H1 (cell line): Measurements from ENCODE around the gene DCAF6. TPM values are rescaled to one million over a fixed set of nuclear protein-coding genes. Genes with fewer than 3 reads are reported as not detected.

Source experiments
- CTCF ChIA-PET: fragments of 300-600 bp; sonication (Branson Sonifier 250); formaldehyde crosslinking; loops from one replicate; lab custom pipeline; 2021; ENCODE audit not compliant: partially characterized antibody; lab: Charles Lee
- POLR2A ChIA-PET: fragments of 300-600 bp; sonication (Branson Sonifier 250); formaldehyde crosslinking; loops from one replicate; lab custom pipeline; 2021; ENCODE audit warnings: inconsistent platforms; ENCODE audit not compliant: partially characterized antibody; lab: Charles Lee
- DNase-seq, 2 experiments: peaks; one replicate each; pipeline versions ENCODE4 v3.0.0 to v3.0.0-alpha.2; 2010 to 2022; ENCODE audit warnings: low spot score in 2 of 2, low read depth in 1 of 2, mixed read lengths in 1 of 2
- FAIRE-seq: peaks from 2 replicates; lab custom pipeline; 2011; peaks lifted over from hg19 to GRCh38; lab: Jason Lieb, UNC
- H2AFZ ChIP-seq: 2 replicates; pipeline ENCODE4 v1.8.1; 2012; ENCODE audit warnings: low read length, inconsistent platforms
- H2AK5ac ChIP-seq: 2 replicates; pipeline ENCODE4 v1.6.1; 2013; ENCODE audit warnings: low read depth, low read length
- H2BK120ac ChIP-seq: replicated peaks from 2 replicates; pipeline ENCODE3; 2013; ENCODE audit warnings: low read depth, low read length, inconsistent platforms
- H2BK12ac ChIP-seq: 2 replicates; pipeline ENCODE4 v1.6.1; 2013; ENCODE audit warnings: low read depth, low read length
- H2BK15ac ChIP-seq: 2 replicates; pipeline ENCODE4 v1.6.1; 2013; ENCODE audit warnings: low read length
- H2BK20ac ChIP-seq: 2 replicates; pipeline ENCODE4 v1.6.1; 2013; ENCODE audit warnings: low read length
- H2BK5ac ChIP-seq: 2 replicates; pipeline ENCODE4 v1.6.1; 2013; ENCODE audit warnings: low read depth, low read length
- H3K14ac ChIP-seq: 2 replicates; pipeline ENCODE4 v1.6.1; 2013; ENCODE audit warnings: inconsistent platforms; ENCODE audit not compliant: insufficient read length
- H3K18ac ChIP-seq: 2 replicates; pipeline ENCODE4 v1.6.1; 2013; ENCODE audit warnings: low read length; ENCODE audit errors: extremely low read depth
- H3K23ac ChIP-seq: 2 replicates; pipeline ENCODE4 v1.6.1; 2013; ENCODE audit warnings: inconsistent platforms; ENCODE audit not compliant: insufficient read length
- H3K23me2 ChIP-seq: 2 replicates; pipeline ENCODE4 v1.6.1; 2013; ENCODE audit warnings: low read depth, low read length
- H3K27ac ChIP-seq: 2 replicates; pipeline ENCODE4 v1.6.1; 2011; ENCODE audit warnings: low read depth, low read length, inconsistent platforms
- H3K27me3 ChIP-seq, 4 experiments: replicated peaks in 1 of 4; 1 replicate in 1 of 4; 2 replicates in 3 of 4; pipeline versions ENCODE4 v1.6.1 to v1.8.1; 2011 to 2013; ENCODE audit warnings: low read length in 3 of 4, mild to moderate bottlenecking in 3 of 4, inconsistent platforms in 2 of 4, mixed read lengths in 2 of 4, moderate library complexity in 1 of 4; ENCODE audit not compliant: control insufficient read depth in 3 of 4, insufficient read depth in 3 of 4; ENCODE audit errors: extremely low read depth in 1 of 4
- H3K36me3 ChIP-seq, 4 experiments: 2 replicates each; pipeline versions ENCODE4 v1.6.1 to v1.8.1; 2011 to 2013; ENCODE audit warnings: mild to moderate bottlenecking in 4 of 4, low read length in 3 of 4, moderate library complexity in 2 of 4, control low read depth in 1 of 4, inconsistent platforms in 1 of 4; ENCODE audit not compliant: insufficient read depth in 4 of 4, control insufficient read depth in 2 of 4
- H3K4ac ChIP-seq: replicated peaks from 2 replicates; pipeline ENCODE3; 2013; ENCODE audit warnings: low read length, low read depth, mixed read lengths, inconsistent platforms; ENCODE audit not compliant: insufficient read length
- H3K4me1 ChIP-seq, 4 experiments: replicated peaks in 1 of 4; 1 replicate in 1 of 4; 2 replicates in 3 of 4; pipeline versions ENCODE4 v1.6.1 to v1.8.1; 2011 to 2013; ENCODE audit warnings: low read length in 3 of 4, inconsistent platforms in 2 of 4, mixed read lengths in 1 of 4; ENCODE audit not compliant: insufficient read depth in 4 of 4, control insufficient read depth in 3 of 4
- H3K4me2 ChIP-seq, 2 experiments: 2 replicates each; pipeline versions ENCODE4 v1.6.1 to v1.8.1; 2011 to 2013; ENCODE audit warnings: low read depth in 2 of 2, low read length in 2 of 2, control low read depth in 1 of 2, inconsistent platforms in 1 of 2, mild to moderate bottlenecking in 1 of 2; ENCODE audit not compliant: insufficient read depth in 1 of 2
- H3K4me3 ChIP-seq, 4 experiments: fragments of 200-600, 300-600 bp in 1 of 4; sonication (generic), shearing (Covaris generic), sonication (Bioruptor Twin) in 1 of 4; 2 replicates each; pipeline versions ENCODE4 v1.5.1 to v1.8.1; 2011 to 2016; ENCODE audit warnings: low read length in 4 of 4, low read depth in 3 of 4, control low read depth in 2 of 4, inconsistent platforms in 2 of 4, mild to moderate bottlenecking in 2 of 4, mixed read lengths in 1 of 4, moderate library complexity in 1 of 4; ENCODE audit not compliant: insufficient read depth in 2 of 4; ENCODE audit errors: extremely low read depth in 1 of 4
- H3K56ac ChIP-seq: replicated peaks from 2 replicates; pipeline ENCODE3; 2013; ENCODE audit warnings: low read depth, mild to moderate bottlenecking, mixed read lengths, low read length, inconsistent platforms; ENCODE audit not compliant: insufficient read length
- H3K79me1 ChIP-seq: 2 replicates; pipeline ENCODE4 v1.6.1; 2013; ENCODE audit warnings: low read depth, low read length, control low read depth
- H3K79me2 ChIP-seq, 2 experiments: 2 replicates each; pipeline versions ENCODE4 v1.6.1 to v1.8.1; 2012 to 2013; ENCODE audit warnings: low read length in 2 of 2, mild to moderate bottlenecking in 2 of 2, inconsistent platforms in 1 of 2; ENCODE audit not compliant: insufficient read depth in 2 of 2, control insufficient read depth in 1 of 2
- H3K9ac ChIP-seq, 4 experiments: replicated peaks in 1 of 4; 1 replicate in 1 of 4; 2 replicates in 3 of 4; pipeline versions ENCODE4 v1.6.1 to v1.8.1; 2011 to 2013; ENCODE audit warnings: low read depth in 3 of 4, low read length in 3 of 4, control low read depth in 2 of 4, mild to moderate bottlenecking in 2 of 4, moderate library complexity in 2 of 4, inconsistent platforms in 1 of 4; ENCODE audit errors: extremely low read depth in 1 of 4
- H3K9me3 ChIP-seq, 2 experiments: 2 replicates each; pipeline versions ENCODE4 v1.6.1 to v1.8.1; 2012 to 2013; ENCODE audit warnings: mild to moderate bottlenecking in 2 of 2, moderate library complexity in 2 of 2, control low read depth in 1 of 2, inconsistent platforms in 1 of 2, low read depth in 1 of 2, low read length in 1 of 2, mixed read lengths in 1 of 2; ENCODE audit not compliant: insufficient read depth in 2 of 2
- H4K20me1 ChIP-seq, 2 experiments: replicated peaks in 1 of 2; 2 replicates each; pipeline versions ENCODE3 to v1.8.1; 2011 to 2013; ENCODE audit warnings: inconsistent platforms in 2 of 2, low read length in 2 of 2, mild to moderate bottlenecking in 1 of 2; ENCODE audit not compliant: insufficient read depth in 2 of 2, control insufficient read depth in 1 of 2
- H4K5ac ChIP-seq: 2 replicates; pipeline ENCODE4 v1.6.1; 2013; ENCODE audit warnings: low read length, low read depth, mixed read lengths, inconsistent platforms; ENCODE audit not compliant: insufficient read length
- H4K8ac ChIP-seq: 2 replicates; pipeline ENCODE4 v1.8.0; 2013; ENCODE audit warnings: mild to moderate bottlenecking, moderate library complexity, low read length, inconsistent platforms; ENCODE audit not compliant: insufficient read depth; ENCODE audit errors: extremely low read depth
- H4K91ac ChIP-seq: replicated peaks from 2 replicates; pipeline ENCODE3; 2013; ENCODE audit warnings: low read length, mixed read lengths, inconsistent platforms; ENCODE audit not compliant: insufficient read length
- ATF3 ChIP-seq: IDR thresholded peaks from 2 replicates; pipeline ENCODE4 v1.6.1; 2011; ENCODE audit warnings: low read depth, mild to moderate bottlenecking, low read length; ENCODE audit not compliant: insufficient read depth
- CBX5 ChIP-seq: fragments of 300-800, 300-1000 bp; sonication (generic); IDR thresholded peaks from 2 replicates; pipeline ENCODE4 v1.7.1; 2016; ENCODE audit warnings: antibody characterized with exemption, low read length, low read depth
- HDAC6 ChIP-seq: IDR thresholded peaks from one replicate; pipeline ENCODE4 v1.7.1; 2012; ENCODE audit warnings: low read depth, mild to moderate bottlenecking, inconsistent platforms, low read length, moderate library complexity
- MAFK ChIP-seq: IDR thresholded peaks from 2 replicates; pipeline ENCODE4 v1.6.1; 2012; ENCODE audit warnings: low read depth, mild to moderate bottlenecking, improper control_type of control experiment, low read length
- NRF1 ChIP-seq: IDR thresholded peaks from 2 replicates; pipeline ENCODE4 v1.6.1; 2011; ENCODE audit warnings: mild to moderate bottlenecking, low read depth, low read length, improper control_type of control experiment
- PHF8 ChIP-seq: fragments of 200-600 bp; sonication (generic); conservative IDR thresholded peaks from 2 replicates; pipeline ENCODE4 v1.7.1; 2012; ENCODE audit warnings: low read depth, mild to moderate bottlenecking, inconsistent platforms, low read length, moderate library complexity
- RAD21 ChIP-seq, 2 experiments: IDR thresholded peaks in 1 of 2; conservative IDR thresholded peaks in 1 of 2; 2 replicates each; pipeline ENCODE4 v1.6.1; 2011; ENCODE audit warnings: low read depth in 2 of 2, low read length in 2 of 2, improper control_type of control experiment in 1 of 2, inconsistent platforms in 1 of 2, mild to moderate bottlenecking in 1 of 2, moderate library complexity in 1 of 2
- RFX5 ChIP-seq: IDR thresholded peaks from 2 replicates; pipeline ENCODE4 v1.6.1; 2011; ENCODE audit warnings: low read depth, low read length, improper control_type of control experiment, borderline replicate concordance
- RXRA ChIP-seq: IDR thresholded peaks from 2 replicates; pipeline ENCODE4 v1.6.1; 2011; ENCODE audit warnings: low read depth, mild to moderate bottlenecking, low read length, moderate library complexity; ENCODE audit not compliant: insufficient read depth
- SP2 ChIP-seq: IDR thresholded peaks from 2 replicates; pipeline ENCODE4 v1.6.1; 2012; ENCODE audit warnings: mild to moderate bottlenecking, low read length, inconsistent platforms
- TEAD4 ChIP-seq: IDR thresholded peaks from 2 replicates; pipeline ENCODE4 v1.6.1; 2012; ENCODE audit warnings: low read depth, low read length, inconsistent platforms, mixed read lengths
- USF2 ChIP-seq: IDR thresholded peaks from 2 replicates; pipeline ENCODE4 v1.6.1; 2011; ENCODE audit warnings: low read length, improper control_type of control experiment
- WGBS, 2 experiments: shearing (Covaris generic) in 1 of 2; methylation state at CpG; one replicate each; pipeline versions ENCODE4 v1.1.6 to v1.1.7; 2013 to 2015; ENCODE audit warnings: low lambda C conversion rate in 2 of 2, mixed read lengths in 2 of 2, inconsistent platforms in 1 of 2, low coverage in 1 of 2, missing lambda C conversion rate in 1 of 2; ENCODE audit not compliant: insufficient replicate concordance in 2 of 2, insufficient coverage in 1 of 2, insufficient read length in 1 of 2; ENCODE audit errors: extremely low coverage in 1 of 2, missing lambda C conversion rate in 1 of 2; 5-methylcytosine and 5-hydroxymethylcytosine counted together
- polyA plus RNA-seq, 7 experiments: library from polyadenylated mRNA; depleted of rRNA in 3 of 7; stranded (reverse) in 5 of 7; unstranded in 2 of 7; fragments of >200 nt in 5 of 7; fragments of 200-250 nt in 2 of 7; gene quantifications; 1 replicate in 5 of 7; 2 replicates in 1 of 7; 4 replicates in 1 of 7; pipeline versions ENCODE4 v1.2.1 to v1.2.3, GENCODE V29; 2011 to 2013; ENCODE audit warnings: missing spikeins in 2 of 7, mixed read lengths in 2 of 7
- total RNA-seq: library from RNA; stranded (reverse); fragmentation: NEBNext Ultra II Directional; extraction: Animal tissue kit (Norgen Biotek cat#: 25700); gene quantifications from 2 replicates; pipeline ENCODE4 v1.2.1, GENCODE V29; 2021

DCAF6 gene
- total and polyA plus RNA-seq, 2 of the 8 experiments (the other 6 are each of a cell fraction or from before 2014, with no cell fraction given), result 12.3 to 17.4 TPM

- H3K79me1 ChIP-seq, result no peaks in the 10 kb centered on the region
- no peak overlapping the region for H2BK12ac ChIP-seq
- ChIA-PET POLR2A (no interaction called here), CTCF (interaction anchor here (1.5 kb wide), 1 partner anchor 31 kb away, joined by 8 read pairs; no protein-coding TSS in a partner anchor)
- WGBS, 2 experiments, result 100% methylated on average over 1 of the region's 1 CpG; no CpG with 5 or more reads in 1 of the 2 experiments
- H3K14ac ChIP-seq, result no peak overlapping the region
- no peak overlapping the region for H3K9ac ChIP-seq
- TF ChIP-seq PHF8 (no peak), ATF3 (no peak), MAFK (no peak), TEAD4 (no peak), SP2 (no peak), HDAC6 (no peak), RFX5 (no peak), USF2 (no peak), NRF1 (no peak), RXRA (no peak), CBX5 (no peak), RAD21 (IDR thresholded peaks at IDR 0.05 in 1 of 2, conservative IDR thresholded peaks at IDR 0.05 in 1 of 2; ENCODE audit: low read depth in 2 of 2, low read length in 2 of 2) (no peak)
- no peak overlapping the region for H2BK20ac ChIP-seq
- no peaks in the 10 kb centered on the region for H3K4me1 ChIP-seq
- H4K5ac ChIP-seq, result no peak overlapping the region
- DNase-seq (no peak), FAIRE-seq (no peak)
- H2AFZ ChIP-seq, result no peak overlapping the region
- no peak overlapping the region for H2BK5ac ChIP-seq
- no peak overlapping the region for H2BK15ac ChIP-seq
- no peak overlapping the region for H3K4me2 ChIP-seq
- no peak overlapping the region for H3K56ac ChIP-seq
- no peak overlapping the region for H3K27ac ChIP-seq
- H3K23me2 ChIP-seq, result no peaks in the 10 kb centered on the region
- no peaks in the 10 kb centered on the region for H3K27me3 ChIP-seq
- H3K23ac ChIP-seq, result no peak overlapping the region
- H4K91ac ChIP-seq, result no peak overlapping the region
- H3K9me3 ChIP-seq, result no peaks in the 10 kb centered on the region
- H2BK120ac ChIP-seq, result no peak overlapping the region
- H3K4me3 ChIP-seq, result no peak overlapping the region
- H3K79me2 ChIP-seq, result no peaks in the 10 kb centered on the region
- H2AK5ac ChIP-seq, result no peak overlapping the region
- peaks cover 0 to 4% (median under 1%) of the 10 kb centered on the region in 4 experiments; a peak in 1 of 8 replicates for H3K36me3 ChIP-seq
- H3K4ac ChIP-seq, result no peak overlapping the region
- no peak overlapping the region for H4K8ac ChIP-seq
- no peak overlapping the region for H3K18ac ChIP-seq
- H4K20me1 ChIP-seq, result no peaks in the 10 kb centered on the region
Measured at GRCh38 chr1:168050880-168051279, 114.4 kb downstream of the DCAF6 start.
